Lung (tissue), 12 donors: Measurements from ENCODE around the gene ZNFX1. TPM values are rescaled to one million over a fixed set of nuclear protein-coding genes. Genes with fewer than 3 reads are reported as not detected.

ENCODE experiments used
- ATAC-seq: fragments of 200-7000 bp; cut with Tn5 transposase; one replicate; pipeline ENCODE4 v1.9.1; 2020; ENCODE audit warnings: moderate number of reproducible peaks; ENCODE audit not compliant: insufficient read depth, low FRiP score
- DNase-seq, 3 donors: peaks; one replicate each; pipeline ENCODE4 v3.0.0-alpha.2; 2013 to 2017
- H3K27ac ChIP-seq, 2 donors: one replicate each; pipeline ENCODE4 v1.5.1; 2013; ENCODE audit warnings: mild to moderate bottlenecking in 2 of 2, moderate library complexity in 2 of 2, control low read depth in 1 of 2, inconsistent platforms in 1 of 2, low read depth in 1 of 2, low read length in 1 of 2
- H3K27me3 ChIP-seq, 3 donors: one replicate each; pipeline ENCODE4 v1.5.1; 2013; ENCODE audit warnings: low read length in 2 of 3; ENCODE audit not compliant: control insufficient read depth in 3 of 3, insufficient read depth in 3 of 3
- H3K36me3 ChIP-seq, 4 donors: one replicate each; pipeline ENCODE4 v1.5.1; 2013; ENCODE audit warnings: low read length in 4 of 4, mild to moderate bottlenecking in 1 of 4, moderate library complexity in 1 of 4; ENCODE audit not compliant: control insufficient read depth in 4 of 4, insufficient read depth in 4 of 4
- H3K4me1 ChIP-seq, 5 donors: one replicate each; pipeline ENCODE4 v1.5.1; 2013; ENCODE audit warnings: low read length in 5 of 5, mild to moderate bottlenecking in 2 of 5, moderate library complexity in 1 of 5; ENCODE audit not compliant: control insufficient read depth in 5 of 5, insufficient read depth in 5 of 5
- H3K4me3 ChIP-seq: one replicate; pipeline ENCODE4 v1.5.1; 2013; ENCODE audit warnings: mild to moderate bottlenecking, control low read depth, moderate library complexity
- H3K9ac ChIP-seq, 2 donors: one replicate each; pipeline ENCODE4 v1.5.1; 2013; ENCODE audit warnings: low read length in 2 of 2, control low read depth in 1 of 2; ENCODE audit not compliant: insufficient read depth in 1 of 2
- H3K9me3 ChIP-seq, 4 donors: one replicate each; pipeline ENCODE4 v1.5.1; 2013; ENCODE audit warnings: low read length in 3 of 4, mild to moderate bottlenecking in 1 of 4, moderate library complexity in 1 of 4; ENCODE audit not compliant: control insufficient read depth in 4 of 4, insufficient read depth in 3 of 4
- WGBS, 2 donors: extraction: QIAGEN DNeasy Blood & Tissue Kit; methylation state at CpG; one replicate each; pipeline ENCODE4 v1.1.7; 2013; 5-methylcytosine and 5-hydroxymethylcytosine counted together
- polyA plus RNA-seq, 2 donors: library from polyadenylated mRNA; stranded (reverse); fragments of 200-250 nt; gene quantifications; one replicate each; pipeline ENCODE4 v1.2.1, GENCODE V29; 2013
- total RNA-seq, 2 donors: library from RNA; depleted of rRNA in 1 of 2; stranded (reverse); fragments of >200 nt in 1 of 2; gene quantifications; one replicate each; pipeline ENCODE4 v1.2.1, GENCODE V29; 2014 to 2021
- TF ChIP-seq, protein P1 (sequence below): IDR thresholded peaks from 2 replicates; pipeline ENCODE4 v1.5.1; 2012; ENCODE audit warnings: mild to moderate bottlenecking; ENCODE audit errors: control extremely low read depth, extremely low read depth
- donor health status: control.
- donor health status: control.
- donor health status: Bipolar disorder and iron deficiency.
- donor health status: healthy.
- donor health status: DM: yes; HTN: yes; CAD: no.

ZNFX1 gene
- total and polyA plus RNA-seq, 4 donors, result 9.5 to 33.9 (median 24.1) TPM

GRCh38 chr20:49284818-49285217, 7.0 kb upstream of the ZNFX1 start:
- 92 to 99% methylated on average over 5 of the region's 5 CpGs for WGBS, 2 donors
- Histone ChIP-seq H3K9ac (no peak overlapping the region), H3K4me1 (peaks cover 2 to 30% (median 4%) of the 10 kb centered on the region in 5 donors), H3K4me3 (no peak overlapping the region), H3K36me3 (peaks cover 69 to 95% (median 89%) of the 10 kb centered on the region in 4 donors), H3K9me3 (peaks cover 0 to 43% (median 34%) of the 10 kb centered on the region in 4 donors), H3K27ac (no peak overlapping the region), H3K27me3 (no peaks in the 10 kb centered on the region)
- DNase-seq (no peak), ATAC-seq (no peak)
- TF ChIP-seq, protein P1, sequence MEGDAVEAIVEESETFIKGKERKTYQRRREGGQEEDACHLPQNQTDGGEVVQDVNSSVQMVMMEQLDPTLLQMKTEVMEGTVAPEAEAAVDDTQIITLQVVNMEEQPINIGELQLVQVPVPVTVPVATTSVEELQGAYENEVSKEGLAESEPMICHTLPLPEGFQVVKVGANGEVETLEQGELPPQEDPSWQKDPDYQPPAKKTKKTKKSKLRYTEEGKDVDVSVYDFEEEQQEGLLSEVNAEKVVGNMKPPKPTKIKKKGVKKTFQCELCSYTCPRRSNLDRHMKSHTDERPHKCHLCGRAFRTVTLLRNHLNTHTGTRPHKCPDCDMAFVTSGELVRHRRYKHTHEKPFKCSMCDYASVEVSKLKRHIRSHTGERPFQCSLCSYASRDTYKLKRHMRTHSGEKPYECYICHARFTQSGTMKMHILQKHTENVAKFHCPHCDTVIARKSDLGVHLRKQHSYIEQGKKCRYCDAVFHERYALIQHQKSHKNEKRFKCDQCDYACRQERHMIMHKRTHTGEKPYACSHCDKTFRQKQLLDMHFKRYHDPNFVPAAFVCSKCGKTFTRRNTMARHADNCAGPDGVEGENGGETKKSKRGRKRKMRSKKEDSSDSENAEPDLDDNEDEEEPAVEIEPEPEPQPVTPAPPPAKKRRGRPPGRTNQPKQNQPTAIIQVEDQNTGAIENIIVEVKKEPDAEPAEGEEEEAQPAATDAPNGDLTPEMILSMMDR, result no peak

DNA sequence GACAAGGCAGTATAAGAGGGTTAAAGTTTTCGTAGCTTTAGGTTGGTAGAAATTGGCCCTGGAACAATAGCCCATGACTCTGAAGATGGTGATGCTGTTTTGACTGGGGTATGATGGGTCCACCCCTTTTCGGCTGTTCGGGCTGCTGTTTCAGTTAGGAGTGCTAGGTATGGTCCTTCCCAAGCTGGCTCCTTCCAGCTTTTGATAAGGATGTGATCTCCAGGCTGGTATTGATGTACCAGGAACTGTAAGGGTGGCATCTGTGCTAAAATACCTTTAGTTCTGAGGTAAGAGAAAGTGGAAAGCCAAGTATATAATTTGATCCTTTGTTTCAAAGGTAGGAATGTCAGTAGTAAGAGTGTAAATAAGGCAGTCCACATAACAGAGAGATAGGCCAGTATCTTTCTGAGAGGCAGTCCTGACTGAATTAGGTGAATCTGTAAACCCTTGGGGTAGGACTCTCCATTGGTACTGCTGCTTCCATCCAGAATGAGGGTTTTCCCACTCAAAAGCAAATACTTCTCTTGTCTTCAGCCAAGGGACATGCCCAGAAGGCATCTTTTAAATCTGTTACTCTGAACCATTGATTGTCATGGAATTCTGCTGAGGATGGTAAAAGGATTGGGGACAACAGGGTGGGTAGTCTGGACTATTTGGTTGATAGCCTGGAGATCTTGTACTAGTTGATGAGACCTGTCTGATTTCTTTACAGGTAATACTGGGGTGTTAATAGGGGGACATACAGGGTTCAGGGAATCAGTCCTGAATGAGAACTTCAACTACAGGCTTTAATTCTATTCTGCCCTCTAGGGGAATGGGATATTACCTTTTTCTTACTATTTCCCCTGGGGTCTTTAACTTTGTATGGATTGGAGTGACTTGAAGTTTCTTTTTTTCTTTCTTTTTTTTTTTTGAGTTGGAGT, 6.1 kb upstream of the ZNFX1 start:
- ATAC-seq (no peak), DNase-seq (peak in 1 of 3 donors; percentile 10)
- no peak overlapping the region for H3K27ac ChIP-seq
- WGBS, 2 donors, result 90 to 97% methylated on average over 3 of the region's 3 CpGs
- peaks cover 0 to 44% (median 34%) of the 10 kb centered on the region in 4 donors for H3K9me3 ChIP-seq
- H3K27me3 ChIP-seq, result no peaks in the 10 kb centered on the region
- H3K36me3 ChIP-seq, result peaks cover 63 to 97% (median 87%) of the 10 kb centered on the region in 4 donors
- H3K9ac ChIP-seq, result no peak overlapping the region
- H3K4me3 ChIP-seq, result no peak overlapping the region
- TF ChIP-seq, protein P1, result no peak
- peaks cover 0 to 33% (median 10%) of the 10 kb centered on the region in 5 donors for H3K4me1 ChIP-seq

- Histone ChIP-seq H3K27me3 (no peaks in the 10 kb centered on the region), H3K9me3 (peaks cover 0 to 44% (median 34%) of the 10 kb centered on the region in 4 donors), H3K4me3 (no peak overlapping the region), H3K9ac (no peak overlapping the region), H3K36me3 (peaks cover 58 to 94% (median 80%) of the 10 kb centered on the region in 4 donors), H3K4me1 (peaks cover 0 to 33% (median 10%) of the 10 kb centered on the region in 5 donors), H3K27ac (no peak overlapping the region)
- ATAC-seq, result no peak
- TF ChIP-seq, protein P1, result no peak
- DNase-seq, result peak in 1 of 3 donors; percentile 4
- 91 to 92% methylated on average over 9 of the region's 9 CpGs for WGBS, 2 donors
Observed at GRCh38 chr20:49283176-49283702, 5.4 kb upstream of the ZNFX1 start.
